Measurements from ENCODE around the gene ATP2A2. TPM values are rescaled to one million over a fixed set of nuclear protein-coding genes. Genes with fewer than 3 reads are reported as not detected.

ATP2A2 gene
- total and polyA plus RNA-seq, 7 experiments from 2014 or later = 2.1 to 160 (median 82.8) TPM

GRCh38 chr12:110307372-110307771 is 26.3 kb downstream of the ATP2A2 start:
- Histone ChIP-seq H3K27ac (ENCODE audit: low read depth, low read length) (no peak overlapping the region), H3K27me3 (ENCODE audit: control insufficient read depth in 2 of 2, insufficient read depth in 2 of 2, low read length in 2 of 2) (no peaks in the 10 kb centered on the region), H3K9me3 (ENCODE audit: control insufficient read depth in 2 of 3, low read length in 3 of 3) (no peaks in the 10 kb centered on the region), H3K36me3 (ENCODE audit: control insufficient read depth in 2 of 3, insufficient read depth in 3 of 3, low read length in 3 of 3) (peaks cover 0 to 35% (median 4%) of the 10 kb centered on the region in 3 experiments), H3K4me1 (ENCODE audit: control insufficient read depth in 2 of 2, insufficient read depth in 2 of 2, low read length in 2 of 2) (peaks cover 0 to 13% of the 10 kb centered on the region in 2 donors), H3K4me3 (ENCODE audit: low read length) (no peak overlapping the region)
- Mint-ChIP-seq H3K27me3 (no peaks in the 10 kb centered on the region), H3K4me1 (peaks cover 29 to 60% (median 45%) of the 10 kb centered on the region in 7 donors), H3K36me3 (peaks cover 9 to 40% (median 26%) of the 10 kb centered on the region in 5 donors), H3K27ac (peak overlapping the region in 4 of 9 donors; percentile 22 to 63 (median 40)), H3K4me3 (peak overlapping the region in 1 of 10 donors; percentile 14), H3K9me3 (no peaks in the 10 kb centered on the region)
- no peak for DNase-seq
- no peak for ATAC-seq
- ChIA-PET CTCF (no interaction called here), POLR2A (no interaction called here)
- intact Hi-C loops (cut with micrococcal nuclease) = no loop called here

- CTCF ChIA-PET = no interaction called here
- no peaks in the 10 kb centered on the region for H3K27me3 Mint-ChIP-seq
- intact Hi-C loops (cut with micrococcal nuclease) = no loop called here
- H3K9me3 ChIP-seq (ENCODE audit: control insufficient read depth in 2 of 3, low read length in 3 of 3) = no peaks in the 10 kb centered on the region
- H3K4me1 ChIP-seq (ENCODE audit: control insufficient read depth in 2 of 2, insufficient read depth in 2 of 2, low read length in 2 of 2) = peaks cover 0 to 10% of the 10 kb centered on the region in 2 donors
- peaks cover 5 to 28% (median 18%) of the 10 kb centered on the region in 5 donors for H3K36me3 Mint-ChIP-seq
- POLR2A ChIA-PET = no interaction called here
- no peak overlapping the region for H3K4me3 ChIP-seq (ENCODE audit: low read length)
- H3K4me1 Mint-ChIP-seq = peaks cover 28 to 60% (median 50%) of the 10 kb centered on the region in 7 donors
- H3K36me3 ChIP-seq (ENCODE audit: control insufficient read depth in 2 of 3, insufficient read depth in 3 of 3, low read length in 3 of 3) = peaks cover 0 to 10% (median 0%) of the 10 kb centered on the region in 3 experiments
- ATAC-seq (no peak), DNase-seq (no peak)
- H3K9me3 Mint-ChIP-seq = no peaks in the 10 kb centered on the region
- peak overlapping the region in 1 of 9 donors; percentile 31 for H3K27ac Mint-ChIP-seq
- H3K27me3 ChIP-seq (ENCODE audit: control insufficient read depth in 2 of 2, insufficient read depth in 2 of 2, low read length in 2 of 2) = no peaks in the 10 kb centered on the region
- no peak overlapping the region for H3K4me3 Mint-ChIP-seq
- no peak overlapping the region for H3K27ac ChIP-seq (ENCODE audit: low read depth, low read length)
Observed at GRCh38 chr12:110310763-110311162, 29.7 kb downstream of the ATP2A2 start.

GRCh38 chr12:110311903-110312302 is 30.9 kb downstream of the ATP2A2 start:
- Histone ChIP-seq H3K4me3 (ENCODE audit: low read length) (no peak overlapping the region), H3K9me3 (ENCODE audit: control insufficient read depth in 2 of 3, low read length in 3 of 3) (no peaks in the 10 kb centered on the region), H3K27me3 (ENCODE audit: control insufficient read depth in 2 of 2, insufficient read depth in 2 of 2, low read length in 2 of 2) (no peaks in the 10 kb centered on the region), H3K36me3 (ENCODE audit: control insufficient read depth in 2 of 3, insufficient read depth in 3 of 3, low read length in 3 of 3) (peaks cover 0 to 5% (median 0%) of the 10 kb centered on the region in 3 experiments), H3K4me1 (ENCODE audit: control insufficient read depth in 2 of 2, insufficient read depth in 2 of 2, low read length in 2 of 2) (peaks cover 0 to 10% of the 10 kb centered on the region in 2 donors), H3K27ac (ENCODE audit: low read depth, low read length) (no peak overlapping the region)
- H3K36me3 Mint-ChIP-seq = peaks cover 5 to 25% (median 23%) of the 10 kb centered on the region in 5 donors
- no peaks in the 10 kb centered on the region for H3K9me3 Mint-ChIP-seq
- no peak for DNase-seq
- CTCF ChIA-PET = interaction anchor here (0.6 to 0.7 kb wide), 3 partner anchors 20 to 146 kb away, joined by 3 to 4 read pairs (median 4); no protein-coding TSS in a partner anchor
- H3K4me3 Mint-ChIP-seq = peak overlapping the region in 1 of 10 donors; percentile 3
- H3K27me3 Mint-ChIP-seq = no peaks in the 10 kb centered on the region
- H3K4me1 Mint-ChIP-seq = peaks cover 30 to 61% (median 57%) of the 10 kb centered on the region in 7 donors
- no peak for ATAC-seq
- intact Hi-C loops (cut with micrococcal nuclease) = no loop called here
- peak overlapping the region in 6 of 9 donors; percentile 21 to 66 (median 46) for H3K27ac Mint-ChIP-seq
- POLR2A ChIA-PET = no interaction called here

GRCh38 chr12:110312581-110313360 is 31.7 kb downstream of the ATP2A2 start:
- Mint-ChIP-seq H3K9me3 (no peaks in the 10 kb centered on the region), H3K4me1 (peaks cover 27 to 56% (median 50%) of the 10 kb centered on the region in 7 donors), H3K27ac (peak overlapping the region in 6 of 9 donors; percentile 34 to 77 (median 55)), H3K27me3 (no peaks in the 10 kb centered on the region), H3K36me3 (peaks cover 5 to 20% (median 19%) of the 10 kb centered on the region in 5 donors), H3K4me3 (peak overlapping the region in 2 of 10 donors; percentile 38 to 48)
- DNase-seq (no peak), ATAC-seq (peak; percentile 55)
- H3K27ac ChIP-seq (ENCODE audit: low read depth, low read length) = no peak overlapping the region
- no peaks in the 10 kb centered on the region for H3K27me3 ChIP-seq (ENCODE audit: control insufficient read depth in 2 of 2, insufficient read depth in 2 of 2, low read length in 2 of 2)
- intact Hi-C loops (cut with micrococcal nuclease) = no loop called here
- H3K4me1 ChIP-seq (ENCODE audit: control insufficient read depth in 2 of 2, insufficient read depth in 2 of 2, low read length in 2 of 2) = peaks cover 0 to 10% of the 10 kb centered on the region in 2 donors
- no peak overlapping the region for H3K4me3 ChIP-seq (ENCODE audit: low read length)
- ChIA-PET CTCF (interaction anchor here (0.6 kb wide), 1 partner anchor 119 kb away, joined by 4 read pairs; no protein-coding TSS in a partner anchor), POLR2A (no interaction called here)
- peaks cover 0 to 3% (median 0%) of the 10 kb centered on the region in 3 experiments for H3K36me3 ChIP-seq (ENCODE audit: control insufficient read depth in 2 of 3, insufficient read depth in 3 of 3, low read length in 3 of 3)
- H3K9me3 ChIP-seq (ENCODE audit: control insufficient read depth in 2 of 3, low read length in 3 of 3) = no peaks in the 10 kb centered on the region

GRCh38 chr12:110314308-110314707 is 33.3 kb downstream of the ATP2A2 start:
- Histone ChIP-seq H3K4me1 (ENCODE audit: control insufficient read depth in 2 of 2, insufficient read depth in 2 of 2, low read length in 2 of 2) (peaks cover 0 to 10% of the 10 kb centered on the region in 2 donors), H3K36me3 (ENCODE audit: control insufficient read depth in 2 of 3, insufficient read depth in 3 of 3, low read length in 3 of 3) (peaks cover 0 to 7% (median 0%) of the 10 kb centered on the region in 3 experiments), H3K27ac (ENCODE audit: low read depth, low read length) (no peak overlapping the region), H3K27me3 (ENCODE audit: control insufficient read depth in 2 of 2, insufficient read depth in 2 of 2, low read length in 2 of 2) (no peaks in the 10 kb centered on the region), H3K9me3 (ENCODE audit: control insufficient read depth in 2 of 3, low read length in 3 of 3) (no peaks in the 10 kb centered on the region), H3K4me3 (ENCODE audit: low read length) (no peak overlapping the region)
- Mint-ChIP-seq H3K4me1 (peaks cover 25 to 46% (median 41%) of the 10 kb centered on the region in 7 donors), H3K4me3 (no peak overlapping the region), H3K27me3 (no peaks in the 10 kb centered on the region), H3K27ac (peak overlapping the region in 1 of 9 donors; percentile 66), H3K36me3 (peaks cover 0 to 18% (median 10%) of the 10 kb centered on the region in 5 donors), H3K9me3 (no peaks in the 10 kb centered on the region)
- intact Hi-C loops (cut with micrococcal nuclease) = no loop called here
- POLR2A ChIA-PET = interaction anchor here (0.6 kb wide), 1 partner anchor 155 kb away, joined by 3 read pairs; no protein-coding TSS in a partner anchor
- CTCF ChIA-PET = no interaction called here
- no peak for ATAC-seq
- no peak for DNase-seq

- DNase-seq (no peak), ATAC-seq (no peak)
- CTCF ChIA-PET = interaction anchor here (0.8 kb wide), 1 partner anchor 114 kb away, joined by 3 read pairs; no protein-coding TSS in a partner anchor
- Histone ChIP-seq H3K27ac (ENCODE audit: low read depth, low read length) (no peak overlapping the region), H3K4me3 (ENCODE audit: low read length) (no peak overlapping the region), H3K9me3 (ENCODE audit: control insufficient read depth in 2 of 3, low read length in 3 of 3) (no peaks in the 10 kb centered on the region), H3K36me3 (ENCODE audit: control insufficient read depth in 2 of 3, insufficient read depth in 3 of 3, low read length in 3 of 3) (peaks cover 0 to 13% (median 5%) of the 10 kb centered on the region in 3 experiments), H3K27me3 (ENCODE audit: control insufficient read depth in 2 of 2, insufficient read depth in 2 of 2, low read length in 2 of 2) (no peaks in the 10 kb centered on the region), H3K4me1 (ENCODE audit: control insufficient read depth in 2 of 2, insufficient read depth in 2 of 2, low read length in 2 of 2) (peaks cover 0 to 5% of the 10 kb centered on the region in 2 donors)
- Mint-ChIP-seq H3K27me3 (no peaks in the 10 kb centered on the region), H3K4me3 (no peak overlapping the region), H3K27ac (peak overlapping the region in 5 of 9 donors; percentile 1 to 57 (median 47)), H3K4me1 (peaks cover 22 to 47% (median 44%) of the 10 kb centered on the region in 7 donors), H3K36me3 (peaks cover 0 to 21% (median 10%) of the 10 kb centered on the region in 5 donors), H3K9me3 (no peaks in the 10 kb centered on the region)
- POLR2A ChIA-PET = no interaction called here
- intact Hi-C loops (cut with micrococcal nuclease) = no loop called here
Observed at GRCh38 chr12:110316861-110317260, 35.8 kb downstream of the ATP2A2 start.

Measured in naive thymus-derived CD4-positive, alpha-beta T cell (primary cell).